ENCODE measurements around the gene ZSWIM1. TPM values are rescaled to one million over a fixed set of nuclear protein-coding genes. Genes with fewer than 3 reads are reported as not detected.

ZSWIM1 gene
- total and polyA plus RNA-seq, 2 donors (not counting 1 experiment from before 2014, with no cell fraction given), result 5.4 to 15.7 TPM

GRCh38 chr20:45836841-45837240, 44.2 kb upstream of the ZSWIM1 start:
- POLR2A ChIA-PET, result interaction anchor here (0.6 kb wide), 1 partner anchor 22 kb away, joined by 3 read pairs; no protein-coding TSS in a partner anchor
- no CpG with 5 or more reads among the region's 1 CpG for WGBS (ENCODE audit: insufficient coverage)

GRCh38 chr20:45840700-45841198, 40.3 kb upstream of the ZSWIM1 start:
- H3K4me3 ChIP-seq (ENCODE audit: control extremely low read depth in 1 of 5, extremely low read depth in 1 of 5, insufficient read depth in 1 of 5, low read depth in 2 of 5, low read length in 4 of 5), result no peak overlapping the region
- 95% methylated on average over 25 of the region's 25 CpGs for WGBS (ENCODE audit: insufficient coverage)
- H3K27ac ChIP-seq (ENCODE audit: low read length in 2 of 2), result no peak overlapping the region
- no peaks in the 10 kb centered on the region for H3K9me3 Mint-ChIP-seq (ENCODE audit: insufficient read depth)
- H3K9ac ChIP-seq (ENCODE audit: low read length), result no peak overlapping the region
- H3K27me3 Mint-ChIP-seq, result no peaks in the 10 kb centered on the region
- ATAC-seq (ENCODE audit: low read depth) (no peak), DNase-seq (no peak)
- no peak overlapping the region for H3K4me3 Mint-ChIP-seq
- H3K4me2 ChIP-seq (replicated peaks; ENCODE audit: low read depth, low read length, poor library complexity, severe bottlenecking), result no peak overlapping the region
- ChIA-PET CTCF (interaction anchor here (1.4 kb wide), 1 partner anchor 129 kb away, joined by 5 read pairs; no protein-coding TSS in a partner anchor), POLR2A (no interaction called here)
- H3K27ac Mint-ChIP-seq, result no peak overlapping the region
- H3K9me3 ChIP-seq (ENCODE audit: control extremely low read depth in 1 of 3, control insufficient read depth in 2 of 3, insufficient read depth in 1 of 3, low read length in 2 of 3), result no peaks in the 10 kb centered on the region
- peaks cover 14 to 21% of the 10 kb centered on the region in 2 donors for H3K4me1 ChIP-seq (ENCODE audit: control insufficient read depth in 2 of 2, insufficient read depth in 2 of 2, low read length in 2 of 2)
- no peak for TF ChIP-seq EZH2 (IDR thresholded peaks at IDR 0.05; ENCODE audit: borderline replicate concordance, insufficient read depth, low read depth, low read length, poor library complexity, severe bottlenecking)
- TF ChIP-seq CTCF (IDR thresholded peaks at IDR 0.05), result no peak
- intact Hi-C loops (cut with micrococcal nuclease), result no loop called here
- H3K27me3 ChIP-seq (replicated peaks in 1 of 4; ENCODE audit: control extremely low read depth in 1 of 4, control insufficient read depth in 3 of 4, insufficient read depth in 4 of 4, low read length in 3 of 4), result no peaks in the 10 kb centered on the region
- peaks cover 11 to 37% of the 10 kb centered on the region in 2 experiments for H3K36me3 ChIP-seq (replicated peaks in 1 of 2; ENCODE audit: control extremely low read depth in 1 of 2, control insufficient read depth in 1 of 2, extremely low read depth in 1 of 2, insufficient read depth in 2 of 2, low read length in 1 of 2)
- no peaks in the 10 kb centered on the region for H4K20me1 ChIP-seq (ENCODE audit: control insufficient read depth, insufficient read depth, low read length, poor library complexity, severe bottlenecking)
- H2AFZ ChIP-seq (ENCODE audit: insufficient read depth, low read depth, low read length, poor library complexity, severe bottlenecking), result no peak overlapping the region
- no peaks in the 10 kb centered on the region for H3K79me2 ChIP-seq (ENCODE audit: control insufficient read depth, insufficient read depth, low read length)
- H3K4me1 Mint-ChIP-seq, result peaks cover 18% of the 10 kb centered on the region

More at GRCh38 chr20:45836841-45837240, 44.2 kb upstream of the ZSWIM1 start:
- H3K9ac ChIP-seq (ENCODE audit: low read length), result no peak overlapping the region
- H3K4me2 ChIP-seq (replicated peaks; ENCODE audit: low read depth, low read length, poor library complexity, severe bottlenecking), result no peak overlapping the region
- H3K27me3 ChIP-seq (replicated peaks in 1 of 4; ENCODE audit: control extremely low read depth in 1 of 4, control insufficient read depth in 3 of 4, insufficient read depth in 4 of 4, low read length in 3 of 4), result no peaks in the 10 kb centered on the region
- no peak overlapping the region for H2AFZ ChIP-seq (ENCODE audit: insufficient read depth, low read depth, low read length, poor library complexity, severe bottlenecking)
- H3K4me1 Mint-ChIP-seq, result peaks cover 18% of the 10 kb centered on the region
- H3K4me1 ChIP-seq (ENCODE audit: control insufficient read depth in 2 of 2, insufficient read depth in 2 of 2, low read length in 2 of 2), result peaks cover 9 to 25% of the 10 kb centered on the region in 2 donors
- no peak for TF ChIP-seq CTCF (IDR thresholded peaks at IDR 0.05)
- TF ChIP-seq EZH2 (IDR thresholded peaks at IDR 0.05; ENCODE audit: borderline replicate concordance, insufficient read depth, low read depth, low read length, poor library complexity, severe bottlenecking), result no peak
- no peak overlapping the region for H3K4me3 ChIP-seq (ENCODE audit: control extremely low read depth in 1 of 5, extremely low read depth in 1 of 5, insufficient read depth in 1 of 5, low read depth in 2 of 5, low read length in 4 of 5)
- no peaks in the 10 kb centered on the region for H3K79me2 ChIP-seq (ENCODE audit: control insufficient read depth, insufficient read depth, low read length)
- H3K27me3 Mint-ChIP-seq, result no peaks in the 10 kb centered on the region
- H3K9me3 Mint-ChIP-seq (ENCODE audit: insufficient read depth), result no peaks in the 10 kb centered on the region
- H3K27ac ChIP-seq (ENCODE audit: low read length in 2 of 2), result no peak overlapping the region
- no peak for ATAC-seq (ENCODE audit: low read depth)
- no peak overlapping the region for H3K27ac Mint-ChIP-seq
- intact Hi-C loops (cut with micrococcal nuclease), result no loop called here
- no peak overlapping the region for H3K4me3 Mint-ChIP-seq
- H4K20me1 ChIP-seq (ENCODE audit: control insufficient read depth, insufficient read depth, low read length, poor library complexity, severe bottlenecking), result no peaks in the 10 kb centered on the region
- peaks cover 0 to 8% of the 10 kb centered on the region in 2 experiments for H3K36me3 ChIP-seq (replicated peaks in 1 of 2; ENCODE audit: control extremely low read depth in 1 of 2, control insufficient read depth in 1 of 2, extremely low read depth in 1 of 2, insufficient read depth in 2 of 2, low read length in 1 of 2)
- DNase-seq, result no peak
- CTCF ChIA-PET, result no interaction called here
- no peaks in the 10 kb centered on the region for H3K9me3 ChIP-seq (ENCODE audit: control extremely low read depth in 1 of 3, control insufficient read depth in 2 of 3, insufficient read depth in 1 of 3, low read length in 2 of 3)
